GM19455 (cell line): ENCODE results near the gene ATRNL1.
A peak's percentile ranks its signal among the peaks of the same experiment; 100 is the strongest.
"Not testable (repeated sequence)": the region's sequence is repeated elsewhere in the genome, so short reads cannot be mapped to it uniquely, and the experiment has no call there.

Experiments
- ATAC-seq: cut with Tn5 transposase; IDR thresholded peaks from one replicate; pipeline ENCODE4 v1.9.1; 2021; ENCODE audit not compliant: unreplicated experiment

ATRNL1 gene

GRCh38 chr10:115214829-115215228 lies 121.7 kb downstream of the ATRNL1 start:
- ATAC-seq, result no peak

GRCh38 chr10:115219203-115219602 lies 126.0 kb downstream of the ATRNL1 start:
- no peak for ATAC-seq

DNA sequence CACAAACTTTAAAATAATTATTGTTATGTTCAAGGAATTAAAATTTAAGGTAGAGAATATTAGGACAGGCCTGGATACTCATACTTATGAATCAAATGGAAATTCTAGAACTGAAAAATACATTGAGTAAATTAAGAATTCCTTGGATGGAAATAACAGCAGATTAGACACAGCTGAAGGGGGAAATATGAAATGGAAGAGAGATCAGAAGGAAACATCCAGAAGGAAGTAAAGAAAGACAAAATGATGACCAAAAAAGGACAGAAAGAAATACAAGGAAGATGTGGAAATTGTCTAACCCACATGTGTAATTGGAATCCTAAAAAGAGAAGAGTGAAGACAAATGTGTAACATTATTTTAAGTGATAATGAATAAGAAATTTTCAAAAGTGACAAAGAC lies 128.9 kb downstream of the ATRNL1 start:
- no peak for ATAC-seq

GRCh38 chr10:115239761-115240160 lies 146.6 kb downstream of the ATRNL1 start:
- no peak for ATAC-seq

- ATAC-seq, result no peak
Observed at GRCh38 chr10:115250784-115251183, 157.6 kb downstream of the ATRNL1 start.

DNA sequence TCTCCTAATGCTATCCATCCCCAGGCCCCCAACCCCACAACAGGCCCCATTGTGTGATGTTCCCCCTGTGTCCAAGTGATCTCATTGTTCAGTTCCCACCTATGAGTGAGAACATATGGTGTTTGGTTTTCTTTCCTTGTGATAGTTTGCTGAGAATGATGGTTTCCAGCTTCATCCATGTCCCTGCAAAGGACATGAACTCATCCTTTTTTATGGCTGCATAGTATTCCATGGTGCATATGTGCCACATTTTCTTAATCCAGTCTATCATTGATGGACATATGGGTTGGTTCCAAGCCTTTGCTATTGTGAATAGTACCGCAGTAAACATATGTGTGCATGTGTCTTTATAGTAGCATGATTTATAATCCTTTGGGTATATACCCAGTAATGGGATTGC lies 160.6 kb downstream of the ATRNL1 start:
- ATAC-seq, result not testable (repeated sequence)

GRCh38 chr10:115272482-115272881 lies 179.3 kb downstream of the ATRNL1 start:
- no peak for ATAC-seq

GRCh38 chr10:115278294-115278693 lies 185.1 kb downstream of the ATRNL1 start:
- ATAC-seq, result no peak

- ATAC-seq, result no peak
Observed at GRCh38 chr10:115295213-115295805, 202.1 kb downstream of the ATRNL1 start.

DNA sequence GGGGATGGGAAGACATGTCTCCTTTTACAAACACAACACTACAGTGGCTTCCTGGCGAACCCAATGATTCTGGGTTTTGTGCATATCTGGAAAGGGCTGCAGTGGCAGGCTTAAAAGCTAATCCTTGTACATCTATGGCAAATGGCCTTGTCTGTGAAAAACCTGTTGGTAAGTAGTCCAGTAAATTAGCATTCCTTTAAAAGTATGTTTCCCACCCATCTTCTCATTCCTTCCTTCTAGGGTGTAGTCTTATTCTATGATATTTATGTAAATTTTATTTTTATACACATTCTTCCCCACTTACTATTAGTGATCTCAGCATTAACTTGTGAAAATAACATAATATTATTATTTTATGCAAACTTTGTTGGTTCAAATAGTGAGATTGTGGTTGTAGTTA lies 206.9 kb downstream of the ATRNL1 start:
- no peak for ATAC-seq

DNA sequence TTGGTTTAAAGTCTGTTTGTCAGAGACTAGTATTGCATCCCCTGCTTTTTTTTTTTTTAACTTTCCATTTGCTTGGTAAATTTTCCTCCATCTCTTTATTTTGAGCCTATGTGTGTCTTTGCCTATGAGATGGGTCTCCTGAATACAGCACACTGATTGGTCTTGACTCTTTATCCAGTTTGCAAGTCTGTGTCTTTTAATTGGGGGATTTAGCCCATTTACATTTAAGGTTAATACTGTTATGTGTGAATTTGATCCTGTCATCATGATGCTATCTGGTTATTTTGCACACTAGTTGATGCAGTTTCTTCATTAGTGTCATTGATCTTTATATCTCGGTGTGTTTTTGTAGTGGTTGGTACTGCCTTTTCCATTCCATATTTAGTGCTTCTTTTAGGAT lies 226.5 kb downstream of the ATRNL1 start:
- ATAC-seq, result not testable (repeated sequence)

DNA sequence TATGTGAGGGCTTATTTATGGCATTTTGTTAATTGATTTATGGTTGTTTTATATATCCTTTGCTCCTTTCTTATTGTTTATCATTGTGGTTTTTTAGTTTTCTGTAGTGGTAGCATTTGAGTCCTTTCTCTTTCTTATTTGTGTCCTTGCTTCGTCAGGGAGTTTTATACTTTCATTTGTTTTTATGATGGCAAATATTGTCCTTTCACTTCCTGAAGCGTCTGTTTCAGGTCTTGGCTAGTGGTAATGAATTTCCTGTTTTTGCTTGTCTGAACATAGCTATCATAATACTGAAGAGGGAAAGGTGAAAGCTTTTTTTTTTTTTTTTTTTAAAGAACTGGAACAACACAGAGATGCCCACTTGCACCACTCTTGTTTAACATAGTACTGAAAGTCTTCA lies 228.2 kb downstream of the ATRNL1 start:
- ATAC-seq, result no peak

GRCh38 chr10:115328331-115328730 lies 235.2 kb downstream of the ATRNL1 start:
- no peak for ATAC-seq

GRCh38 chr10:115335366-115335765 lies 242.2 kb downstream of the ATRNL1 start:
- ATAC-seq, result no peak

GRCh38 chr10:115355162-115355760 lies 262.1 kb downstream of the ATRNL1 start:
- peak; percentile 89 for ATAC-seq

- not testable (repeated sequence) for ATAC-seq
Observed at GRCh38 chr10:115367920-115368319, 274.8 kb downstream of the ATRNL1 start.

DNA sequence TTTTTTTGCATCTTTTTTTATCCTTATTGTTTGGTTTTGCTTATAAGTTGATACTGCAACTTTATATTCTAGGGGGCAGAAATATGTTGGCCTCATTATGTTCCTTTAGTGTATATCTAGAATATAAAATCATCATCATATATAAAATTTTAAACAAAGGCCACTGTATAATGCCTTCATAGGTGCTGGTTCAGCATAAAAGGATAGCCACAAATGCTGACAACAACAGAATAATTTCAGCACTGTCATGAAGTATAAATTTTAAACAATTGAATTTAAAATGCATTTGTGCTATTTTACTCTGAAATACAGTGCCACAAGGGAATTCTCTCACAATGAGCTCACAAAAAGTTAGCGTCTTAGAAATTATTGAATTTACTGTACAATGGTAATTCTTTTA lies 285.9 kb downstream of the ATRNL1 start:
- no peak for ATAC-seq

- no peak for ATAC-seq
Observed at GRCh38 chr10:115384665-115385064, 291.5 kb downstream of the ATRNL1 start.

- ATAC-seq, result no peak
Observed at GRCh38 chr10:115390607-115391006, 297.4 kb downstream of the ATRNL1 start.

GRCh38 chr10:115398026-115398425 lies 304.9 kb downstream of the ATRNL1 start:
- no peak for ATAC-seq

GRCh38 chr10:115402699-115403098 lies 309.5 kb downstream of the ATRNL1 start:
- ATAC-seq, result no peak

DNA sequence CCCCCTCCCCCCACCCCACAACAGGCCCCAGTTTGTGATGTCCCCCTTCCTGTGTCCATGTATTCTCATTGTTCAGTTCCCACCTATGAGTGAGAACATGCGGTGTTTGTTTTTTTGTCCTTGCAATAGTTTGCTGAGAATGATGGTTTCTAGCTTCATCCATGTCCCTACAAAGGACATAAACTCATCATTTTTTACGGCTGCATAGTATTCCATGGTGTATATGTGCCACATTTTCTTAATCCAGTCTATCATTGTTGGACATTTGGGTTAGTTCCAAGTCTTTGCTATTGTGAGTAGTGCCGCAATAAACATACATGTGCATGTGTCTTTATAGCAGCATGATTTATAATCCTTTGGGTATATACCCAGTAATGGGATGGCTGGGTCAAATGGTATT lies 312.7 kb downstream of the ATRNL1 start:
- not testable (repeated sequence) for ATAC-seq

GRCh38 chr10:115409347-115409746 lies 316.2 kb downstream of the ATRNL1 start:
- no peak for ATAC-seq
